Tibial nerve (tissue), 3 donors: ENCODE measurements around the gene NAIP.

Source experiments
- POLR2A ChIP-seq, 2 donors: fragments of 450-650 bp; IDR thresholded peaks; one replicate each; pipeline ENCODE4 v1.6.1; 2017; ENCODE audit warnings: antibody characterized with exemption in 2 of 2, mild to moderate bottlenecking in 2 of 2, moderate library complexity in 2 of 2
- TF ChIP-seq, protein P1 (sequence below), 5 experiments: fragments of 200-600 bp in 3 of 5; fragments of 450-650 bp in 2 of 5; sonication (generic) in 3 of 5; IDR thresholded peaks; one replicate each; pipeline ENCODE4 v1.5.1; 2016 to 2019; ENCODE audit warnings: antibody characterized with exemption in 5 of 5, mild to moderate bottlenecking in 3 of 5, moderate library complexity in 2 of 5

DNA sequence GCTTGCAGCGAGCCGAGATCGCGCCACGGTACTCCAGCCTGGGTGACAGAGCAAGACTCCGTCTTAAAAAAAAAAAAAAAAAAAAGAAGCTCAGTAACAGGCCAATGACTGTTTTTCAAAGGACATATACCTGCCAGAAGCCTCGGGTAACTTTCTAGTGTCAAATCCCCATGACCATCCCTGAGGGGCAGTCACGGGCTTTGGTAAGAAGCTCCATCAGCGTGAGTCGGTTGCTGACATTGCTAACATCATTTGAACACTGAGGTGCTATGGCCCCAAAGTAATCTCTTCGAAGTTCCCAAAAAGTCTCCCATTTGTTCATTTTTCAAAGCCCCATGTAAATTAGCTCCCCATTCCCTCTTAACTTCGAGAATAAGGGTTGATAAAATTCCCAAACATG, 11.6 kb downstream of the NAIP start:
- TF ChIP-seq, protein P1, sequence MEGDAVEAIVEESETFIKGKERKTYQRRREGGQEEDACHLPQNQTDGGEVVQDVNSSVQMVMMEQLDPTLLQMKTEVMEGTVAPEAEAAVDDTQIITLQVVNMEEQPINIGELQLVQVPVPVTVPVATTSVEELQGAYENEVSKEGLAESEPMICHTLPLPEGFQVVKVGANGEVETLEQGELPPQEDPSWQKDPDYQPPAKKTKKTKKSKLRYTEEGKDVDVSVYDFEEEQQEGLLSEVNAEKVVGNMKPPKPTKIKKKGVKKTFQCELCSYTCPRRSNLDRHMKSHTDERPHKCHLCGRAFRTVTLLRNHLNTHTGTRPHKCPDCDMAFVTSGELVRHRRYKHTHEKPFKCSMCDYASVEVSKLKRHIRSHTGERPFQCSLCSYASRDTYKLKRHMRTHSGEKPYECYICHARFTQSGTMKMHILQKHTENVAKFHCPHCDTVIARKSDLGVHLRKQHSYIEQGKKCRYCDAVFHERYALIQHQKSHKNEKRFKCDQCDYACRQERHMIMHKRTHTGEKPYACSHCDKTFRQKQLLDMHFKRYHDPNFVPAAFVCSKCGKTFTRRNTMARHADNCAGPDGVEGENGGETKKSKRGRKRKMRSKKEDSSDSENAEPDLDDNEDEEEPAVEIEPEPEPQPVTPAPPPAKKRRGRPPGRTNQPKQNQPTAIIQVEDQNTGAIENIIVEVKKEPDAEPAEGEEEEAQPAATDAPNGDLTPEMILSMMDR (IDR thresholded peaks at IDR 0.05), result no peak
- TF ChIP-seq POLR2A (IDR thresholded peaks at IDR 0.05), result no peak
